ENCODE measurements around the gene ABCC10. TPM values are rescaled to one million over a fixed set of nuclear protein-coding genes. Genes with fewer than 3 reads are reported as not detected.

ABCC10 gene
- total RNA-seq, 1 experiment from 2014 or later, result 31.8 TPM

GRCh38 chr6:43394982-43395381 lies 32.4 kb upstream of the ABCC10 start:
- Mint-ChIP-seq H3K4me3 (no peak overlapping the region), H3K27me3 (ENCODE audit: low read depth) (peaks cover 6% of the 10 kb centered on the region), H3K9me3 (no peaks in the 10 kb centered on the region), H3K4me1 (peaks cover 18 to 35% of the 10 kb centered on the region in 2 experiments), H3K27ac (no peak overlapping the region), H3K36me3 (ENCODE audit: insufficient read depth in 1 of 3, low read depth in 3 of 3) (no peaks in the 10 kb centered on the region)
- Histone ChIP-seq H2BK20ac (ENCODE audit: low read depth, low read length, poor library complexity, severe bottlenecking) (no peak overlapping the region), H3K27ac (ENCODE audit: insufficient read length, low read depth, low read length) (no peak overlapping the region), H3K4me2 (ENCODE audit: insufficient read depth, insufficient read length, low read length) (no peak overlapping the region), H3K4ac (ENCODE audit: low read depth, low read length) (no peak overlapping the region), H3K9ac (ENCODE audit: extremely low read depth, insufficient read length, low read length) (no peak overlapping the region), H4K91ac (ENCODE audit: insufficient read length, low read depth, low read length) (no peak overlapping the region), H3K23ac (ENCODE audit: insufficient read length, low read depth, low read length) (no peak overlapping the region), H3K79me2 (ENCODE audit: insufficient read depth, low read length) (no peaks in the 10 kb centered on the region), H2BK5ac (ENCODE audit: insufficient read length, low read length) (no peak overlapping the region), H4K8ac (replicated peaks; ENCODE audit: insufficient read length, low read depth, low read length) (no peak overlapping the region), H3K4me1 (ENCODE audit: insufficient read depth, low read length) (peaks cover 2% of the 10 kb centered on the region; the same call in 1 of the 2 replicates), H3K27me3 (ENCODE audit: insufficient read depth, low read length) (no peaks in the 10 kb centered on the region), H2BK120ac (ENCODE audit: low read depth, low read length, poor library complexity, severe bottlenecking) (no peak overlapping the region), H3T11ph (ENCODE audit: low read length) (no peak overlapping the region), H4K20me1 (ENCODE audit: control insufficient read depth, insufficient read depth, insufficient read length) (no peaks in the 10 kb centered on the region), H2BK15ac (ENCODE audit: low read depth, low read length) (no peak overlapping the region), H3K18ac (ENCODE audit: insufficient read length, low read depth, low read length) (no peak overlapping the region), H3K79me1 (ENCODE audit: insufficient read depth, low read depth, low read length, poor library complexity, severe bottlenecking) (no peaks in the 10 kb centered on the region), H3K23me2 (ENCODE audit: insufficient read length, low read depth, low read length, poor library complexity, severe bottlenecking) (no peaks in the 10 kb centered on the region), H3K56ac (ENCODE audit: insufficient read length, low read depth, low read length) (no peak overlapping the region), H2AFZ (ENCODE audit: low read length) (no peak overlapping the region), H3K14ac (ENCODE audit: insufficient read depth, low read length) (no peak overlapping the region), H3K9me3 (ENCODE audit: control insufficient read depth, low read depth, low read length) (no peaks in the 10 kb centered on the region), H2AK5ac (ENCODE audit: insufficient read length, low read length) (no peak overlapping the region), H2BK12ac (ENCODE audit: insufficient read length, low read depth, low read length) (no peak overlapping the region), H4K5ac (ENCODE audit: insufficient read length, low read depth, low read length) (no peak overlapping the region)
- no CpG with 5 or more reads among the region's 4 CpGs for WGBS (ENCODE audit: extremely low coverage, insufficient read length, low lambda C conversion rate)
- TF ChIP-seq CTCF (conservative IDR thresholded peaks at IDR 0.05), result no peak
- no peak for DNase-seq
